Kidney (tissue), 14 donors: ENCODE data around the gene ACADVL. TPM values are rescaled to one million over a fixed set of nuclear protein-coding genes. Genes with fewer than 3 reads are reported as not detected.

ENCODE experiments used
- DNase-seq, 5 donors: peaks; one replicate each; pipeline ENCODE4 v3.0.0-alpha.2; 2013 to 2020
- FAIRE-seq: peaks from 2 replicates; lab custom pipeline; 2012; peaks lifted over from hg19 to GRCh38; lab: Jason Lieb, UNC
- H3K27ac ChIP-seq, 2 donors: one replicate each; pipeline ENCODE4 v1.7.0; 2013; ENCODE audit warnings: low read depth in 2 of 2, low read length in 2 of 2, inconsistent platforms in 1 of 2
- H3K27me3 ChIP-seq: one replicate; pipeline ENCODE4 v1.7.1; 2013; ENCODE audit warnings: low read length, inconsistent platforms; ENCODE audit not compliant: control insufficient read depth, insufficient read depth
- H3K36me3 ChIP-seq, 3 donors: one replicate each; pipeline versions ENCODE4 v1.7.0 to v1.7.1; 2013; ENCODE audit warnings: low read length in 3 of 3, control low read depth in 1 of 3, inconsistent platforms in 1 of 3; ENCODE audit not compliant: insufficient read depth in 3 of 3, control insufficient read depth in 2 of 3
- H3K4me1 ChIP-seq, 3 donors: one replicate each; pipeline versions ENCODE4 v1.7.0 to v1.7.1; 2013; ENCODE audit warnings: low read length in 3 of 3, inconsistent platforms in 1 of 3, low read depth in 1 of 3; ENCODE audit not compliant: control insufficient read depth in 2 of 3, insufficient read depth in 2 of 3
- H3K4me3 ChIP-seq, 3 donors: one replicate each; pipeline versions ENCODE4 v1.7.0 to v1.8.1; 2013; ENCODE audit warnings: low read length in 3 of 3, control low read depth in 1 of 3, inconsistent platforms in 1 of 3
- H3K9ac ChIP-seq, 3 donors: one replicate each; pipeline versions ENCODE4 v1.7.0 to v1.7.1; 2013; ENCODE audit warnings: low read length in 3 of 3, control low read depth in 1 of 3, inconsistent platforms in 1 of 3
- H3K9me3 ChIP-seq, 3 donors: one replicate each; pipeline versions ENCODE4 v1.7.0 to v1.7.1; 2013; ENCODE audit warnings: low read length in 3 of 3, control low read depth in 1 of 3, inconsistent platforms in 1 of 3; ENCODE audit not compliant: control insufficient read depth in 2 of 3, insufficient read depth in 1 of 3
- CTCF ChIP-seq: IDR thresholded peaks from 3 replicates; pipeline ENCODE4 v1.5.1; 2012; ENCODE audit warnings: mild to moderate bottlenecking, moderate library complexity, borderline replicate concordance; ENCODE audit not compliant: insufficient read depth; ENCODE audit errors: extremely low read depth
- intact Hi-C: fragments of 100-400 bp; cut with DNase I; formaldehyde crosslinking; loops from one replicate; pipeline ENCODE4 v1.11.1; 2022
- polyA plus RNA-seq: library from polyadenylated mRNA; stranded (reverse); fragments of 350-450 nt; fragmentation: Illumina TruSeq; extraction: RNeasy Lipid Tissue Mini Kit (QIAGEN cat#74804); gene quantifications from one replicate; pipeline ENCODE4 v1.2.3, GENCODE V29; 2014; ENCODE audit warnings: low read depth, low replicate concordance; ENCODE audit not compliant: insufficient read depth
- total RNA-seq: library from RNA; stranded (reverse); fragmentation: NEBNext Ultra II Directional; extraction: Animal tissue kit (Norgen Biotek cat#: 25700); gene quantifications from one replicate; pipeline ENCODE4 v1.2.1, GENCODE V29; 2021
- donor health status: control.
- donor health status: control.
- donor health status: control.
- donor health status: control.
- donor health status: control.
- donor health status: DM: yes; HTN: yes; CAD: no.
- donor health status: Normal renal cell carcinoma (clear cell type).

ACADVL gene
- total and polyA plus RNA-seq, 2 donors from 2014 or later = 689 to 1,202 TPM

- Histone ChIP-seq H3K9ac (no peak overlapping the region), H3K9me3 (no peaks in the 10 kb centered on the region), H3K4me3 (peak overlapping the region in 1 of 3 donors; percentile 26), H3K27ac (peak overlapping the region; percentile 66 to 76), H3K36me3 (peaks cover 0 to 19% (median 7%) of the 10 kb centered on the region in 3 donors), H3K4me1 (peaks cover 0 to 21% (median 3%) of the 10 kb centered on the region in 3 donors), H3K27me3 (no peaks in the 10 kb centered on the region)
- intact Hi-C loops = no loop called here
- FAIRE-seq (no peak), DNase-seq (no peak)
- TF ChIP-seq CTCF = no peak
These were observed 39.2 kb downstream of the ACADVL start for GRCh38 chr17:7258731-7259554.

GRCh38 chr17:7259555-7259889 is 39.8 kb downstream of the ACADVL start:
- H3K4me3 ChIP-seq = peak overlapping the region in 1 of 3 donors; percentile 26
- no peaks in the 10 kb centered on the region for H3K9me3 ChIP-seq
- H3K36me3 ChIP-seq = peaks cover 0 to 13% (median 7%) of the 10 kb centered on the region in 3 donors
- H3K27me3 ChIP-seq = no peaks in the 10 kb centered on the region
- DNase-seq (no peak), FAIRE-seq (no peak)
- no peak overlapping the region for H3K9ac ChIP-seq
- H3K27ac ChIP-seq = peak overlapping the region; percentile 51 to 76
- peaks cover 0 to 21% (median 3%) of the 10 kb centered on the region in 3 donors for H3K4me1 ChIP-seq
- TF ChIP-seq CTCF = no peak
- intact Hi-C loops = no loop called here

GRCh38 chr17:7260151-7260550 is 40.4 kb downstream of the ACADVL start:
- Histone ChIP-seq H3K4me1 (peaks cover 0 to 21% (median 3%) of the 10 kb centered on the region in 3 donors), H3K9me3 (no peaks in the 10 kb centered on the region), H3K27me3 (no peaks in the 10 kb centered on the region), H3K36me3 (peaks cover 0 to 8% (median 7%) of the 10 kb centered on the region in 3 donors), H3K27ac (peak overlapping the region; percentile 72 to 89), H3K4me3 (peak overlapping the region in 2 of 3 donors; percentile 53 to 74), H3K9ac (peak overlapping the region in 1 of 3 donors; percentile 91)
- DNase-seq = no peak
- no peak for TF ChIP-seq CTCF
- no peak for FAIRE-seq
- intact Hi-C loops = no loop called here
